ENCODE results near the gene MED25. TPM values are rescaled to one million over a fixed set of nuclear protein-coding genes. Genes with fewer than 3 reads are reported as not detected.

MED25 gene
- total and polyA plus RNA-seq, 12 donors, result 39.5 to 149 (median 54.9) TPM

GRCh38 chr19:49829200-49829599 is 11.1 kb downstream of the MED25 start:
- DNase-seq, result no peak
- ATAC-seq, result no peak
- Histone ChIP-seq H3K36me3 (peaks cover 0 to 90% (median 45%) of the 10 kb centered on the region in 9 donors), H3K4me1 (peaks cover 0 to 18% (median 0%) of the 10 kb centered on the region in 9 donors), H3K9me3 (no peaks in the 10 kb centered on the region), H3K27me3 (no peaks in the 10 kb centered on the region), H3K27ac (no peak overlapping the region), H3K4me3 (no peak overlapping the region)
- WGBS, 2 donors, result 93% methylated on average over 8 of the region's 8 CpGs
- intact Hi-C loops (cut with DNase I), result no loop called here
- no peak for TF ChIP-seq CTCF (IDR thresholded peaks at IDR 0.05)

- no peaks in the 10 kb centered on the region for H3K9me3 ChIP-seq
- TF ChIP-seq CTCF (IDR thresholded peaks at IDR 0.05), result no peak
- intact Hi-C loops (cut with DNase I), result loop anchor here in 1 of 10 donors (10.0 kb wide), 1 partner anchor 1245 kb away; no protein-coding TSS in a partner anchor
- no peak for ATAC-seq
- H3K4me1 ChIP-seq, result peaks cover 0 to 18% (median 0%) of the 10 kb centered on the region in 9 donors
- WGBS, 2 donors, result 93 to 97% methylated on average over 18 of the region's 18 CpGs
- H3K27me3 ChIP-seq, result no peaks in the 10 kb centered on the region
- no peak overlapping the region for H3K4me3 ChIP-seq
- H3K36me3 ChIP-seq, result peaks cover 0 to 90% (median 50%) of the 10 kb centered on the region in 9 donors
- H3K27ac ChIP-seq, result no peak overlapping the region
- DNase-seq, result no peak
Measured at GRCh38 chr19:49829721-49830120, 11.6 kb downstream of the MED25 start.

GRCh38 chr19:49830766-49831165 is 12.7 kb downstream of the MED25 start:
- 95 to 97% methylated on average over 12 of the region's 12 CpGs for WGBS, 2 donors
- TF ChIP-seq CTCF (IDR thresholded peaks at IDR 0.05), result no peak
- ATAC-seq, result no peak
- no peak for DNase-seq
- H3K9me3 ChIP-seq, result no peaks in the 10 kb centered on the region
- peaks cover 0 to 93% (median 58%) of the 10 kb centered on the region in 9 donors for H3K36me3 ChIP-seq
- H3K27me3 ChIP-seq, result no peaks in the 10 kb centered on the region
- no peak overlapping the region for H3K4me3 ChIP-seq
- H3K27ac ChIP-seq, result no peak overlapping the region
- intact Hi-C loops (cut with DNase I), result loop anchor here in 1 of 10 donors (10.0 kb wide), 1 partner anchor 1244 kb away; no protein-coding TSS in a partner anchor
- peaks cover 0 to 18% (median 0%) of the 10 kb centered on the region in 9 donors for H3K4me1 ChIP-seq

GRCh38 chr19:49831592-49831991 is 13.5 kb downstream of the MED25 start:
- intact Hi-C loops (cut with DNase I), result loop anchor here in 1 of 10 donors (10.0 kb wide), 1 partner anchor 1243 kb away; no protein-coding TSS in a partner anchor
- H3K4me1 ChIP-seq, result peaks cover 0 to 18% (median 0%) of the 10 kb centered on the region in 9 donors
- H3K9me3 ChIP-seq, result no peaks in the 10 kb centered on the region
- no peak overlapping the region for H3K27ac ChIP-seq
- no peak for DNase-seq
- WGBS, 2 donors, result 96 to 98% methylated on average over 8 of the region's 8 CpGs
- no peak overlapping the region for H3K4me3 ChIP-seq
- H3K36me3 ChIP-seq, result peaks cover 0 to 100% (median 66%) of the 10 kb centered on the region in 9 donors
- TF ChIP-seq CTCF (IDR thresholded peaks at IDR 0.05), result no peak
- no peak for ATAC-seq
- H3K27me3 ChIP-seq, result no peaks in the 10 kb centered on the region

Measured in heart right ventricle (tissue), 16 donors.